Fibroblast of pulmonary artery (primary cell): ENCODE results near the gene MFNG.
A peak's percentile ranks its signal among the peaks of the same experiment; 100 is the strongest.

Source experiments
- DNase-seq: peaks from one replicate; pipeline ENCODE4 v3.0.0-alpha.2; 2010; ENCODE audit warnings: low read depth
- H3K4me3 ChIP-seq: replicated peaks from 2 replicates; pipeline ENCODE4 v1.5.1; 2011; ENCODE audit warnings: low read depth, mild to moderate bottlenecking, control low read depth, low read length, moderate library complexity
- TF ChIP-seq, protein P1 (sequence below): IDR thresholded peaks from 2 replicates; pipeline ENCODE4 v1.5.1; 2011; ENCODE audit warnings: mild to moderate bottlenecking, control low read depth, low read length, inconsistent platforms; ENCODE audit errors: missing control alignments

MFNG gene

DNA sequence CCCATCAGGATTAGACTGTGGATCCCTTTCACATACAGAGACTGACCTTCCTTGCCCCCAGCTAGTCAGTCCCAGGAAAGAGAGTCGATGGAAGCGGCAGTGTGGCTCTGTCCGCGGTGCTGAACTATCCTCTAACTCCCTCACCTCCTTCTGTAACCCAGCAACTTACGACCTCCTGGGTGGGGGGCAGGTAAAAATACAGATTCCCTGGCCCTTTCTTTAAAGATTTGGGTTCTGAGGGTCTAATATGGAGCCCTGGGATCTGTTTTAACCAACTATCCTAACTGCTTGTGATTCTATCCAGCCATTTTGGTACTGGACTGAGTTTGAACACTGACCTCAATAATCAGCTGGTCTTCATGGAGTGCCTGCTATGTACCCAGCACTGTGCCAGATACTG, 23.2 kb downstream of the MFNG start:
- DNase-seq: peak; percentile 61
- H3K4me3 ChIP-seq: no peak overlapping the region
- TF ChIP-seq, protein P1, sequence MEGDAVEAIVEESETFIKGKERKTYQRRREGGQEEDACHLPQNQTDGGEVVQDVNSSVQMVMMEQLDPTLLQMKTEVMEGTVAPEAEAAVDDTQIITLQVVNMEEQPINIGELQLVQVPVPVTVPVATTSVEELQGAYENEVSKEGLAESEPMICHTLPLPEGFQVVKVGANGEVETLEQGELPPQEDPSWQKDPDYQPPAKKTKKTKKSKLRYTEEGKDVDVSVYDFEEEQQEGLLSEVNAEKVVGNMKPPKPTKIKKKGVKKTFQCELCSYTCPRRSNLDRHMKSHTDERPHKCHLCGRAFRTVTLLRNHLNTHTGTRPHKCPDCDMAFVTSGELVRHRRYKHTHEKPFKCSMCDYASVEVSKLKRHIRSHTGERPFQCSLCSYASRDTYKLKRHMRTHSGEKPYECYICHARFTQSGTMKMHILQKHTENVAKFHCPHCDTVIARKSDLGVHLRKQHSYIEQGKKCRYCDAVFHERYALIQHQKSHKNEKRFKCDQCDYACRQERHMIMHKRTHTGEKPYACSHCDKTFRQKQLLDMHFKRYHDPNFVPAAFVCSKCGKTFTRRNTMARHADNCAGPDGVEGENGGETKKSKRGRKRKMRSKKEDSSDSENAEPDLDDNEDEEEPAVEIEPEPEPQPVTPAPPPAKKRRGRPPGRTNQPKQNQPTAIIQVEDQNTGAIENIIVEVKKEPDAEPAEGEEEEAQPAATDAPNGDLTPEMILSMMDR: no peak

GRCh38 chr22:37462436-37462835, 23.7 kb downstream of the MFNG start:
- TF ChIP-seq, protein P1: no peak
- DNase-seq: no peak
- H3K4me3 ChIP-seq: no peak overlapping the region

GRCh38 chr22:37461961-37462360, 24.2 kb downstream of the MFNG start:
- TF ChIP-seq, protein P1: no peak
- H3K4me3 ChIP-seq: no peak overlapping the region
- DNase-seq: no peak

DNA sequence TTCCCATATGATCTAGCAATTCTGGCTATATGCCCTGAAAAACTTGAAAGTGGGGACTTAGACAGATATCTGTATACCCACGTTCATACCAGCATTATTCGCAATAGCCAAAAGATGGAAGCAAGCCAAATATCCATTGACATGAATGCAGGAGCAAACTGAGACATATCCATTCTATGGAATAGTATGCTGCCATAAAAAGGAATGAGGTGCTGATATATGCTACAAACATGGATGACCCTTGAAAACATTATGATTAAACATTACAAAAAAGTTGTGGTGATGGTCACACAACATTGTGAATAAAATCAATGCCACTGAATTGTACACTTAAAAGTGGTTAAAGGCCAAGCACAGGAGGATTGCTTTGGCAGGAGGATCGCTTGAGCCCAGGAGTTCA, 25.5 kb downstream of the MFNG start:
- H3K4me3 ChIP-seq: no peak overlapping the region
- TF ChIP-seq, protein P1: no peak
- DNase-seq: no peak

GRCh38 chr22:37459206-37459605, 27.0 kb downstream of the MFNG start:
- TF ChIP-seq, protein P1: no peak

DNA sequence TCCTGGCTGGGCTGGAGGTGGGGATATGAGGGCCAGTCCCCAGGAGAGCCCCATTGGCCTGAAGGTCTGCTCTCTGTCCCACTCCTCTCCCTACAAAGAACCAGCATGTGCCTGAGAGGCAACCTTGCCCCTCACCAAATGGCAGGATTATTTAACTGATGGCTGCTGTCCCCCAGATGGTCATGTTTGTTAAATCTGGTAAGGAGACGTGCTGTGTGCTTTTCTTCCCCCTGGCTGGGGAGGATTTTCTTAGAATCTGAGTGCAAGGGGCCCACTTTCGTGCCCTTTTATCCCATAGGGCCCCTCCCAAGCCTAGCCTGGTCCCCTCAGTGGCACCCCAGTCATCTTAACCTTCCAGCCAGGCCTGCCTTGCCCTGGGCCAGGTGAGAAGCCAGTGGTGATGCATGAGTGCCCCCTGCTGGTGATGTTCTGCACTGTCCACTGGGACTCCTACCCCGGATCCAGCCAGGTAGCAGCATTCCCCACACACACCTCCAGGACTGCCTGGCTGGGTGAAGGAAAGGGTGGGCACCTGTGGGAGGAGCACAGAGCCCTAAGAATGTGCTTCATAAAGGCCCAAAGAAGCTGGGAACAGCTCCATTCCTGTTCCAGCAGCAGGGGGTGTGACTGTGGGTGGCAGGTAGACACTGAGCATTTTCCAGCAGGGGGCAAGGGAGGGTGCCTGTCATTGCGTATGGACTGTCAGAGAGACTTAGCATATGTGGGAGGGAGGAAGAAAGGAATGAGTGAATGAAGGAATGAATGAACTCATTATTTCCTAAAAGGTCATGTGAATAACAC, 28.9 kb downstream of the MFNG start:
- peak; percentile 65 for DNase-seq
- TF ChIP-seq, protein P1: peak; percentile 96

More at GRCh38 chr22:37459206-37459605, 27.0 kb downstream of the MFNG start:
- peak; percentile 40 for DNase-seq
- H3K4me3 ChIP-seq: no peak overlapping the region

GRCh38 chr22:37456346-37456745, 29.8 kb downstream of the MFNG start:
- TF ChIP-seq, protein P1: no peak
- no peak for DNase-seq
- H3K4me3 ChIP-seq: no peak overlapping the region

More for the DNA sequence above, 28.9 kb downstream of the MFNG start:
- no peak overlapping the region for H3K4me3 ChIP-seq
